HG03159 (cell line): Measurements from ENCODE around the gene RERGL.
"Not testable (repeated sequence)": the region's sequence is repeated elsewhere in the genome, so short reads cannot be mapped to it uniquely, and the experiment has no call there.

Experiments
- ATAC-seq: cut with Tn5 transposase; IDR thresholded peaks from one replicate; pipeline ENCODE4 v1.9.1; 2021; ENCODE audit warnings: mild to moderate bottlenecking, moderate library complexity; ENCODE audit not compliant: unreplicated experiment

Gene RERGL

GRCh38 chr12:18090093-18090492 is at the start of gene RERGL:
TSS of gene RERGL (minus strand) at chr12:18090193. CDS start at chr12:18090140, 53 bp downstream.
- ATAC-seq: no peak

- no peak for ATAC-seq
These were observed 49.3 kb upstream of the RERGL start for GRCh38 chr12:18139254-18139653.

GRCh38 chr12:18135509-18135908 is 45.5 kb upstream of the RERGL start:
- ATAC-seq: no peak

GRCh38 chr12:18135086-18135485 is 45.1 kb upstream of the RERGL start:
- no peak for ATAC-seq

- ATAC-seq: no peak
These were observed 40.9 kb upstream of the RERGL start for GRCh38 chr12:18130851-18131250.

GRCh38 chr12:18123707-18124106 is 33.7 kb upstream of the RERGL start:
- no peak for ATAC-seq

- ATAC-seq: no peak
These were observed 30.9 kb upstream of the RERGL start for GRCh38 chr12:18120899-18121298.

GRCh38 chr12:18108611-18109010 is 18.6 kb upstream of the RERGL start:
- no peak for ATAC-seq

- no peak for ATAC-seq
These were observed 13.6 kb upstream of the RERGL start for GRCh38 chr12:18103624-18104023.

- ATAC-seq: no peak
These were observed 11.1 kb upstream of the RERGL start for GRCh38 chr12:18101043-18101442.

- no peak for ATAC-seq
These were observed 5.9 kb downstream of the RERGL start for GRCh38 chr12:18084080-18084479.

- no peak for ATAC-seq
These were observed 10.3 kb downstream of the RERGL start for GRCh38 chr12:18079541-18080246.

GRCh38 chr12:18074001-18074400 is 16.0 kb downstream of the RERGL start:
- ATAC-seq: no peak

- no peak for ATAC-seq
These were observed 17.3 kb downstream of the RERGL start for GRCh38 chr12:18072723-18073122.

GRCh38 chr12:18071336-18071735 is 18.7 kb downstream of the RERGL start:
- no peak for ATAC-seq

GRCh38 chr12:18068355-18068754 is 21.6 kb downstream of the RERGL start:
- no peak for ATAC-seq

- no peak for ATAC-seq
These were observed 23.3 kb downstream of the RERGL start for GRCh38 chr12:18066666-18067065.

GRCh38 chr12:18062867-18063266 is 27.1 kb downstream of the RERGL start:
- not testable (repeated sequence) for ATAC-seq

GRCh38 chr12:18057051-18057450 is 32.9 kb downstream of the RERGL start:
- no peak for ATAC-seq

GRCh38 chr12:18054925-18055619 is 34.9 kb downstream of the RERGL start:
- ATAC-seq: no peak

- no peak for ATAC-seq
These were observed 44.5 kb downstream of the RERGL start for GRCh38 chr12:18045446-18045992.

- not testable (repeated sequence) for ATAC-seq
These were observed 49.8 kb downstream of the RERGL start for GRCh38 chr12:18040060-18040742.
